GM18526 (cell line): ENCODE results near the gene CHRD.

Experiments
- POLR2A ChIP-seq: IDR thresholded peaks from 3 replicates; pipeline ENCODE4 v1.6.1; 2011; ENCODE audit not compliant: insufficient read length; ENCODE audit errors: extremely low read depth

The CHRD gene

DNA sequence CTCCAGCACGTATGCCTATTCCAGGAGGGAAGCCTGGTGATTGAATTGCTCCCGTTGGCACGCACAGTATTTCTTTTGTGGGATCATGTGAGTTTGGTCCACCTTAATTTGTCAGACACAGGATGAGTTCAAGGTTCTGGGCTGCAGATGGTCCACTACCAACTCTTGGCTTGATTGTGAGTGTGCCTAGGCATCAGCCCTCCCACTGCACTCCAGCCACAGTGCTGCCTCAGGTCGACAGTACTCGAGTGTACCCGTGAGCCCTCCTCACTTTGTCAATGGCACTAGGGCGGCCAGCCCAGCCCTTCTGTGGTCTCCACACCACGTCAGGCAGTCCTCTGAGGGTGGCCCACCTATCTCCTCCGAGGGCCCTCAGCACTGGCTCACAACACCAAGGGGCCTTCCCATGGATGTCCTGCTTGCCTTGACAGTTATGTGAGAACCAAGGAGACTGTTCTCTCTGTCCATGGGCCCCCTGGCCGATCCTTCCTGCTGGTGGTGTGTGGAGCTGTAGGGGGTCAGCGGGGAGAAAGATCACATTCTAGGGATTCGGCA is 30.2 kb downstream of the CHRD start:
- no peak for TF ChIP-seq POLR2A

DNA sequence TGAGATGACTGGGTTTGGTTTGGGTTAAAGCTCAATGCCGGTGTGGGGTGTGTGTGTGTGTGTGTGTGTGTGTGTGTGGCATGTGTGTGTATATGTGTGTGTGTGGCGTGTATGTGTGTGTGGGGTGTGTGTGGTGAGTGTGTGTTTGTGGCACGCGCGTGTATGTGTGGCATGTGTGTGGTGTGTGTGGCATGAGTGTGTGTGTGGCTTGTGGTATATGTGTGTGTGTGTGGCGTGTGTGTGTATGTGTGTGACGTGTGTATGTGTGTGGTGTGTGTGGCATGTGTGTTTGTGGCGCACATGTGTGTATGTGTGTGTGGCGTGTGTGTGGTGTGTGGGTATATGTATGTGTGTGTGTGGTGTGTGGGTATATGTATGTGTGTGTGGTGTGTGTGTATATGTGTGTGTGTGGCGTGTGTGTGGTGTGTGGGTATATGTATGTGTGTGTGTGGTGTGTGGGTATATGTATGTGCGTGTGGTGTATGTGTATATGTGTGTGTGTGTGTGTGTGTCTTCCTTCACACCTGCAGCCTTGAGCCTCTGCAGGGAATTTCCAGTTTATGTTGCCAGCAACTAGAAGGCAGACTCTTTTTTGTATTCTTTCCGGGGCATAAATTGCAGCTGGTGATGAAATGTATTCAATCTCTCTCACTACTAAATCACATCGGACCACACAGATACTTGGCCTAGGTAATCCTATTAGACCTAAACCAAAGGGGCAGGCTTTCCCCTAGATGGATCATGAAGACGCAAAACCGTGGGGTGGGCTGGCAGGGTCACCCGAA is 34.8 kb downstream of the CHRD start:
- no peak for TF ChIP-seq POLR2A

DNA sequence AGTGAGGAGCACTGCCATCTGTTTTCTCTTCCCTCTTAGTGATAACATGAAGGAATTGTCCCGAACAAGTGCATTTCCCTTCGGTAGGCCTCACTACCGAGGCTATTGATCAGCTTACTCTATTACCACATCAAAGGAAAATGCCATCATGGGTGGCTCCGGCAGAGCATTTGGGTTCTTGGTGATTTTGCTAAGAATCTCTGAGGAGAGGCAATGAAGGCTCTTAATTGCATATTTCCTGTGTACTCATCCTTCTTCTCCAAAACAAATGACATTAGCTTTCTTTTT is 35.3 kb downstream of the CHRD start:
- no peak for TF ChIP-seq POLR2A

DNA sequence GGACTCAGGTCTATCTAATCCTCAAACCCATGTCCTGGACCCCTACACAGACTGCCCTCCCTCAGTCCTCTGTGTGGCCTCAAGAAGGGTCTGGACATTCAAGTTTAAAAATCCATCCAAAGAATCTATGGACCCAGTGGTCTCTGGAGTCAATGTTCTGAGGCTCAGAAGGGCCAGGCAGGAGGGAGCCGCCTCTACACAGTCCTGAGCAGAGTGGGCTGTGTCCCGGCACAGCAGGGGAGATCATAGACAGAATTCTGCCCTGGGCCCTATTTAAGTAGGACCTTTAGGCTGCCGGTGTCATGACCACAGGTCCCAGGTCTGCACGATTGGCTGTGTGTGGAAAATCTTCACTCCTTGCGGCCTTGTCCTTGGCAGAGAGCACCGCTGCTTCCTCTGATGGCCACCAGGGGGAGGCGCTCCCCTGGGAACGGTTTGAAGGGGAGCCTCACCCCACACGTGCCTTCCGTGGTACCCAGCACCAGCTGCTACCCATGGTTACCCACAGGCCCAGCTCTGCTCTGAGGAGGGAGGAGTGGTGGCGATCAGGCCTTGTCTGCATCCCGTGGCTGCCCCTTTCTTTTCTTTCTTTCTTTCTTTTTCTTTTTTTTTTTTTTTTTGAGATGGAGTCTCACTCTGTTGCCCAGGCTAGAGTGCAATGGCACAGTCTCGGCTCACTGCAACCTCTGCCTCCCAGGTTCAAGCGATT is 37.9 kb downstream of the CHRD start:
- no peak for TF ChIP-seq POLR2A

DNA sequence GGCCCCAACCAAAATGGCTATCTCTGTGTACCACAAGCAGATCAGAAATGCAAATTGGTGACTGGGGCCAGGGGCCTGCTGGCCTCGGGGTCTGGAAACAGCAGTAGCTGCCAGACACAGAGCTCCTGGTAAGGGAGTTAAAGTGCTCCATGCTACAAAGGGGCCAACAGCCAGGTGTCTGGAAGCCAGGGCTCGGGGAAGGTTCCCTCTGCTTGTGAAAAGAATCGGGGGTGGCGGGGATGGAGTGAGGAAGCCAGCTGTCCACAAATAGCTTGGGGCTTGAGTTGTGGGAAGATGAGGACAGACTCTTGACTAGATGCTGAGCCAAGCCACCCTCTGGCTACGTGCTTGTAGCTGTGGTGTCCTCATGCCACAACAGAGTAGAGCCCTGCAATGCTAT is 39.3 kb downstream of the CHRD start:
- TF ChIP-seq POLR2A = no peak

DNA sequence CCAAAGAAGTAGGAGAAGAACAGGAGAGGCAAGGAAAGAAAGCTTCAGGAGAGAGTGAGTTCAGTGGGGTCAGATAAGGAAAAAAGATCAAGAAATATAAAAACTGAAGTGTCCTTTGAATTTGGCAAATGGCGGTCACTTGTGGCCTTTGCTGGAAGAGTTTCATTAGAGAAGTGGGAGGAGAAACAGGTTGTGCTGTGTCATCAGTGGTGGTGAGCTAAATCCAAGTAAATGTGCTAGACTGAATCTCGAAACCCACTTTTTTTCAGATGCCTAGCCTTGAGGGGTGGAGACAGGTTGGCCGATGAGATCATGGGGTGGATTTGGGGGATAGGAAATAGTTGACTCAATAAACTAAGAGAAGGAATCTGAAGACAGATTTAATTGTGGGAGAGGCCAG is 43.7 kb downstream of the CHRD start:
- TF ChIP-seq POLR2A = no peak

DNA sequence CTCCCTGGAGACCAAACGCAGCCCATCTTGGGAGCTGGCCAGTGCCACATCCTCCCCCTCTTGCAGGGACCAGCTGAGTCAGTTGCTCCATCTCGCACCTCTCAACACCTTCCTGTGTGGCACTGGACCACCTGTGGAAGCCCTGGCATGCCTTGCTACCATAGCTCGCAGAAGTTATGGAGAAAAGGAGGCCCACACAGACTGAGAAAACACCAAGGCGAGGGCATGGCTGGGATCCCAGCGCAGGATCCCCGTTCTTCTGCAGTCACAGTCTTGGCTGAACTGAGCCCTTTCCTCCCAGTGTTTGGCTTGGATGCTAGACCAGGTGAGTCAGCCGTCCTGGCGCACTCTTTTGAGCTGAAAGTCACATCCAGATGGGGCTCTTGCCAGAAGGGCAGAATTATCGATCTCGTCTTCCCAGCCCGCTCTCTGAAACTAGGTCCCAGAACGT is 46.9 kb downstream of the CHRD start:
- no peak for TF ChIP-seq POLR2A

DNA sequence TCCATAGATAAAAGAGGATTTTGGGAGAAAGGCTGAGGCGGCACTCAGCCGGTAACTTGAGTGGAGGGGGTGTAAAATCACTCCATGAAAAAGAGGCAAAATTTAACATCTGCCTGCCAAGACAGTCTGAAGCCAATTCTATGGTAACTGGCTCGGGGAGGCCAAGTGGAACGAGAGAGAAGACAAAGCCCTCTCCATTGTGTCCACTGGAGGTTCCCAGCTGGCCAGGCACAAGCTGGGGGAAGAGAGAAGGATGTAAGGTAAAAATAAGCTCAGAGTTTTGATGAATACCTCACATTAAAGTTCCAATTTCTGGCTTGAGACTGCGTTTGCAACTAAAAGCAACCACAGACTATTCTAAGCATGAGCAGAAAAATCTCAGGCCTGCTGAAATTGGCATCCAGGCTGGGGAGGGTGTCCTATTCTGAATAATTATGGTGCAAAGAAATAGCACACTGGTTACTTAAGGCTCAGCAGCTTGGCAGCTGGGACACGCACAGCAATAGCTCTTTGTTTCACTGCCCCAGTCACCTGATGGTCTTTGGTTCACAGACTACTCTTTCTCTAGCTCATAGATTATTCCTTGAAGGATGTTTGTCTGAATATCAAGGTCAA is 48.8 kb downstream of the CHRD start:
- no peak for TF ChIP-seq POLR2A

DNA sequence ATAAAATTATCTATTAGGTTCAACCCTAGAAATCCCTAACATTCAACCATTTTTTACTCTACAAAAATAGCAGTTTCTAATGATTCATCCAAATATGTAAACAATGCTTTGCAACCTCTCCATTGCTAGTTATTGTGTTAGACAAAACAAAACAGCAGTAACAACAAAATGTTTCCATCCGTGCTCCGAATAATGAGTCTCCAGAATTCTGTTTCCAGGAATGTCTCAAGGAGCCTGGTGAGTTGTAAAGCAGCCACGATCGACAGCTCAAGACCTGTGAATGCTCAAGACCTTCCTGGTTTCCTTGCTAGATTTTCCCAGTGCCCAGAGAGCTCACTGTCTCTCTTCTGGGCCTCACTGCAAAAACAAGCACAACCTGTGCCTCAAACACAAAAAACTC is 49.9 kb downstream of the CHRD start:
- no peak for TF ChIP-seq POLR2A

DNA sequence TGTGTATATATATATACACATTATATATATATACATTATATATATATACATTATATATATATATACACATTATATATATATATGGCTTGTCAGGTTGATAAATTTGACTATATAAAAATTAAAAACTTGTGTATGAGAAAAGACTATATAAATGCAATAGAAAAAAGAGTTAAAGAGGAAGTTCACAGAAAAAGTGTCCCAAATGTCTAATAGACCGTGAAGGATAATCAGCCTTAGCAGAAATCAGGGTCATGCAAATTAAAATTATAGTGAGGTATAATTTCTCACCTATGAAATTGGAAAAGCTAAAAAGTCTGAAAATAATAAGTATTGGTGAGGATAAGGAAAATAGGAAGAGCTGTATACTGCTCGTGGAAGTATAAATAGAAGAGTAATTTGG is 51.1 kb downstream of the CHRD start:
- TF ChIP-seq POLR2A = no peak

DNA sequence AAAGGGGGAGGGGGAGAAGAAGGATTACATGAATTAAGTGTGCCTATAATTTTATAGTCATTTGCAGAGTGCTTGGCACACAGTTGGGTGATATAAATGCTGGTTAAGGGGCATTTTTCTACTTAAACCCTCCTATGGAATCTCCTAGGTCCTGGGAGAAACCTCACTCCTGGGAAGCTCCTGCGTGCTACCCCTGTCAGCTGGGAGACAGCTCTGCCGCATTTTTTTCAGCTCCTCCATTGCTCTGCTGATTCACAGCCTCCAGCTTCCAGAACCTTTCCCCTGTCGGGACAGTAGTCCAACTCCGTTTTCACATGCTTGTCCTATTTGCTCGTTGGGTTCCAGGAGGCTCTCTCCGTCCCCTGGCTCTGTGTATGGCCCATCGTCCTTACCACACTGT is 59.2 kb downstream of the CHRD start:
- no peak for TF ChIP-seq POLR2A
